SK-N-SH treated with all-trans-retinoic acid at 6 μM for 48 hours (cell line): ENCODE data around the gene PDF.
"Not testable (repeated sequence)": the region's sequence is repeated elsewhere in the genome, so short reads cannot be mapped to it uniquely, and the experiment has no call there.

Source experiments
- ATAC-seq: fragments of 200-7000 bp; cut with Tn5 transposase; 3 replicates; pipeline ENCODE4 v1.9.1; 2020; ENCODE audit warnings: mild to moderate bottlenecking, moderate library complexity
- BACH2 ChIP-seq: fragments of 250-450 bp; sonication (Bioruptor Pico); IDR thresholded peaks from 2 replicates; pipeline ENCODE4 v1.9.0; 2021; ENCODE audit warnings: mild to moderate bottlenecking, borderline replicate concordance
- CREB5 ChIP-seq: fragments of 250-450 bp; sonication (Bioruptor Pico); IDR thresholded peaks from 2 replicates; pipeline ENCODE4 v1.5.1; 2020; ENCODE audit warnings: low read depth, mild to moderate bottlenecking, moderate library complexity
- CSDC2 ChIP-seq: fragments of 250-450 bp; sonication (Bioruptor Pico); IDR thresholded peaks from 2 replicates; pipeline ENCODE4 v1.5.0; 2020; ENCODE audit warnings: mild to moderate bottlenecking, moderate library complexity
- CSRNP3 ChIP-seq: fragments of 250-450 bp; sonication (Bioruptor Pico); IDR thresholded peaks from 2 replicates; pipeline ENCODE4 v1.5.1; 2021; ENCODE audit warnings: mild to moderate bottlenecking, moderate library complexity
- ESRRG ChIP-seq: fragments of 250-450 bp; sonication (Bioruptor Pico); IDR thresholded peaks from 2 replicates; pipeline ENCODE4 v1.6.1; 2021; ENCODE audit warnings: mild to moderate bottlenecking
- GLIS3 ChIP-seq: fragments of 250-450 bp; sonication (Bioruptor Pico); IDR thresholded peaks from 2 replicates; pipeline ENCODE4 v1.5.0; 2020; ENCODE audit warnings: mild to moderate bottlenecking, moderate library complexity
- ISL1 ChIP-seq: fragments of 250-450 bp; sonication (Bioruptor Pico); IDR thresholded peaks from 2 replicates; pipeline ENCODE4 v2.1.2; 2022; ENCODE audit warnings: mild to moderate bottlenecking, moderate library complexity
- PATZ1 ChIP-seq: fragments of 250-450 bp; sonication (Bioruptor Pico); IDR thresholded peaks from 2 replicates; pipeline ENCODE4 v1.8.0; 2020; ENCODE audit warnings: mild to moderate bottlenecking, moderate library complexity, borderline replicate concordance
- POU6F1 ChIP-seq: fragments of 250-450 bp; sonication (Bioruptor Pico); IDR thresholded peaks from 2 replicates; pipeline ENCODE4 v1.8.0; 2021; ENCODE audit warnings: low read depth, mild to moderate bottlenecking, moderate library complexity, borderline replicate concordance
- PPARA ChIP-seq: fragments of 250-450 bp; sonication (Bioruptor Pico); IDR thresholded peaks from 2 replicates; pipeline ENCODE4 v1.5.0; 2020; ENCODE audit warnings: mild to moderate bottlenecking, borderline replicate concordance
- SNAI2 ChIP-seq: fragments of 250-450 bp; sonication (Bioruptor Pico); IDR thresholded peaks from 2 replicates; pipeline ENCODE4 v1.5.0; 2020; ENCODE audit warnings: mild to moderate bottlenecking, moderate library complexity
- TOX ChIP-seq: fragments of 250-450 bp; sonication (Bioruptor Pico); IDR thresholded peaks from 2 replicates; pipeline ENCODE4 v1.8.0; 2021; ENCODE audit warnings: mild to moderate bottlenecking, moderate library complexity, borderline replicate concordance
- TSHZ2 ChIP-seq: fragments of 250-450 bp; sonication (Bioruptor Pico); IDR thresholded peaks from 2 replicates; pipeline ENCODE4 v1.5.0; 2020; ENCODE audit warnings: mild to moderate bottlenecking, moderate library complexity
- ZC3H10 ChIP-seq: fragments of 250-450 bp; sonication (Bioruptor Pico); IDR thresholded peaks from 2 replicates; pipeline ENCODE4 v1.5.1; 2021; ENCODE audit warnings: mild to moderate bottlenecking, moderate library complexity
- ZFP3 ChIP-seq: fragments of 250-450 bp; sonication (Bioruptor Pico); IDR thresholded peaks from 2 replicates; pipeline ENCODE4 v1.5.0; 2020; ENCODE audit warnings: mild to moderate bottlenecking, moderate library complexity
- ZNF70 ChIP-seq: fragments of 450-650 bp; formaldehyde crosslinking; IDR thresholded peaks from 2 replicates; pipeline ENCODE4 v1.5.0; 2020; ENCODE audit warnings: mild to moderate bottlenecking, moderate library complexity

The PDF gene

GRCh38 chr16:69293401-69293800 lies 37.0 kb downstream of the PDF start (continued):
- TF ChIP-seq SNAI2 (CRISPR knock-in tag) = no peak
- no peak for TF ChIP-seq ZNF70 (CRISPR knock-in tag)
- no peak for TF ChIP-seq ISL1 (CRISPR knock-in tag)

GRCh38 chr16:69291657-69292056 lies 38.7 kb downstream of the PDF start:
- not testable (repeated sequence) for ATAC-seq

GRCh38 chr16:69286941-69287713 lies 43.3 kb downstream of the PDF start:
- TF ChIP-seq ZFP3 (CRISPR knock-in tag) (no peak), ZC3H10 (CRISPR knock-in tag) (no peak), ESRRG (CRISPR knock-in tag) (no peak), PPARA (CRISPR knock-in tag) (no peak), BACH2 (CRISPR knock-in tag) (no peak), PATZ1 (CRISPR knock-in tag) (no peak), CSRNP3 (CRISPR knock-in tag) (no peak), CSDC2 (CRISPR knock-in tag) (no peak), TSHZ2 (CRISPR knock-in tag) (no peak), CREB5 (CRISPR knock-in tag) (no peak)
- ATAC-seq = peak; percentile 60

- TF ChIP-seq CSDC2 (CRISPR knock-in tag) (no peak), TOX (CRISPR knock-in tag) (no peak), CREB5 (CRISPR knock-in tag) (no peak), GLIS3 (CRISPR knock-in tag) (no peak), POU6F1 (CRISPR knock-in tag) (no peak), PPARA (CRISPR knock-in tag) (no peak), TSHZ2 (CRISPR knock-in tag) (no peak), CSRNP3 (CRISPR knock-in tag) (no peak)
- ATAC-seq = peak; percentile 37
These were observed 45.1 kb downstream of the PDF start for GRCh38 chr16:69285240-69285639.
